Parathyroid adenoma (tissue), 2 donors: ENCODE results near the gene UBXN6.

Experiments
- H2AFZ ChIP-seq: fragments of 300-600 bp; sonication (generic); one replicate; pipeline ENCODE4 v1.7.0; 2017; ENCODE audit warnings: antibody characterized with exemption, mild to moderate bottlenecking
- H3K27ac ChIP-seq: fragments of 300-600 bp; sonication (generic); one replicate; pipeline ENCODE4 v1.7.0; 2017
- H3K27me3 ChIP-seq: fragments of 300-600 bp; sonication (generic); one replicate; pipeline ENCODE4 v1.7.0; 2017; ENCODE audit warnings: low read length; ENCODE audit not compliant: control insufficient read depth, insufficient read depth
- H3K36me3 ChIP-seq: fragments of 300-600 bp; sonication (generic); one replicate; pipeline ENCODE4 v1.7.0; 2017; ENCODE audit warnings: low read length; ENCODE audit not compliant: control insufficient read depth, insufficient read depth
- H3K4me1 ChIP-seq: fragments of 300-600 bp; sonication (generic); one replicate; pipeline ENCODE4 v1.7.0; 2017; ENCODE audit warnings: control low read depth
- H3K4me2 ChIP-seq: fragments of 300-600 bp; sonication (generic); one replicate; pipeline ENCODE4 v1.7.0; 2017; ENCODE audit warnings: low read length
- H3K4me3 ChIP-seq: fragments of 300-600 bp; sonication (generic); one replicate; pipeline ENCODE4 v1.7.0; 2017; ENCODE audit warnings: low read depth, low read length
- H3K79me2 ChIP-seq: fragments of 300-600 bp; sonication (generic); one replicate; pipeline ENCODE4 v1.7.0; 2017; ENCODE audit warnings: control low read depth
- H3K9ac ChIP-seq: fragments of 300-600 bp; sonication (generic); one replicate; pipeline ENCODE4 v1.7.0; 2017; ENCODE audit warnings: mild to moderate bottlenecking
- H3K9me3 ChIP-seq: fragments of 300-600 bp; sonication (generic); one replicate; pipeline ENCODE4 v1.7.0; 2017; ENCODE audit warnings: low read length; ENCODE audit not compliant: control insufficient read depth
- TF ChIP-seq, protein P1 (sequence below): fragments of 300-600 bp; sonication (generic); IDR thresholded peaks from one replicate; pipeline ENCODE4 v1.7.0; 2017; ENCODE audit warnings: antibody characterized with exemption, mild to moderate bottlenecking
- donor health status: primary hyperparathyroidism.

UBXN6 gene

DNA sequence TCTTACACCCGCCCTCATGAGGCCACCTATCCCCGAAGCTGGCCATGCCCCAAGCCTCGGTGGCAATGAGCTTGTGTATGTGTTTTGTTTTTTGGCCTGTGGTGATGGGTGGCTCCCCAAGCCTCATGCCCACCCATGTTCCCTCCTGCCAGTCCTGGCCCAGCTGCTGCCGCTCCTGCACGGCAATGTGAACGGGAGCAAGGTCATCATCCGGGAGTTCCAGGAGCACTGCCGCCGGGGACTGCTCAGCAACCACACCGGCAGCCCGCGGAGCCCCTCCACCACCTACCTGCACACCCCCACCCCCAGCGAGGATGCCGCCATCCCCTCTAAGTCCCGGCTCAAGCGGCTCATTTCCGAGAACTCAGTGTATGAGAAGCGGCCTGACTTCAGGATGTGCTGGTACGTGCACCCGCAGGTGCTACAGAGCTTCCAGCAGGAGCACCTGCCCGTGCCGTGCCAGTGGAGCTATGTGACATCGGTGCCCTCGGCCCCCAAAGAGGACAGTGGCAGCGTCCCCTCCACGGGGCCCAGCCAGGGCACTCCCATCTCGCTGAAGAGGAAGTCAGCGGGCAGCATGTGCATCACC, 24.6 kb downstream of the UBXN6 start:
- Histone ChIP-seq H3K36me3 (no peaks in the 10 kb centered on the region), H3K27me3 (no peaks in the 10 kb centered on the region), H2AFZ (no peak overlapping the region), H3K4me1 (no peaks in the 10 kb centered on the region), H3K4me2 (no peak overlapping the region), H3K9ac (no peak overlapping the region), H3K79me2 (no peaks in the 10 kb centered on the region), H3K9me3 (no peaks in the 10 kb centered on the region), H3K27ac (no peak overlapping the region), H3K4me3 (no peak overlapping the region)
- TF ChIP-seq, protein P1, sequence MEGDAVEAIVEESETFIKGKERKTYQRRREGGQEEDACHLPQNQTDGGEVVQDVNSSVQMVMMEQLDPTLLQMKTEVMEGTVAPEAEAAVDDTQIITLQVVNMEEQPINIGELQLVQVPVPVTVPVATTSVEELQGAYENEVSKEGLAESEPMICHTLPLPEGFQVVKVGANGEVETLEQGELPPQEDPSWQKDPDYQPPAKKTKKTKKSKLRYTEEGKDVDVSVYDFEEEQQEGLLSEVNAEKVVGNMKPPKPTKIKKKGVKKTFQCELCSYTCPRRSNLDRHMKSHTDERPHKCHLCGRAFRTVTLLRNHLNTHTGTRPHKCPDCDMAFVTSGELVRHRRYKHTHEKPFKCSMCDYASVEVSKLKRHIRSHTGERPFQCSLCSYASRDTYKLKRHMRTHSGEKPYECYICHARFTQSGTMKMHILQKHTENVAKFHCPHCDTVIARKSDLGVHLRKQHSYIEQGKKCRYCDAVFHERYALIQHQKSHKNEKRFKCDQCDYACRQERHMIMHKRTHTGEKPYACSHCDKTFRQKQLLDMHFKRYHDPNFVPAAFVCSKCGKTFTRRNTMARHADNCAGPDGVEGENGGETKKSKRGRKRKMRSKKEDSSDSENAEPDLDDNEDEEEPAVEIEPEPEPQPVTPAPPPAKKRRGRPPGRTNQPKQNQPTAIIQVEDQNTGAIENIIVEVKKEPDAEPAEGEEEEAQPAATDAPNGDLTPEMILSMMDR, result no peak

GRCh38 chr19:4431808-4432674, 25.6 kb downstream of the UBXN6 start:
- Histone ChIP-seq H3K27me3 (no peaks in the 10 kb centered on the region), H3K4me2 (no peak overlapping the region), H3K9ac (no peak overlapping the region), H3K36me3 (no peaks in the 10 kb centered on the region), H3K9me3 (no peaks in the 10 kb centered on the region), H3K4me3 (no peak overlapping the region), H3K27ac (no peak overlapping the region), H3K79me2 (no peaks in the 10 kb centered on the region), H2AFZ (no peak overlapping the region), H3K4me1 (no peaks in the 10 kb centered on the region)
- TF ChIP-seq, protein P1, result no peak

DNA sequence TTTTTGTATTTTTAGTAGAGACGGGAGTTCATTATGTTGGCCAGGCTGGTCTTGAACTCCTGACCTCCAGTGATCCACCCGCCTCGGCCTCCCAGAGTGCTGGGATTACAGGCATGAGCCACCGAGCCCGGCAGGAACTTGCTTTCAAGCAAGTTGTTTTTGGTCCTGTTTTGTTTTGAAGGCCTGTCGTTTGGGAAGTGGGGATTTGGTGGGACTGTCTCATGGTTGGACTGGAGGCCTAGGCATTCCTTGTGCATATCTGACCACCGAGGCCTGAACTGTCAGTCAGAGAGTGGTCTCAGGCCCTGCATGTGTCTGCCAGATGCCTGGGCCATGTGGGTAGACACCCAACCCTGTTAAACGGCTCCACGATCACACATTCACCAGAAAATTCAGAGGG, 26.3 kb downstream of the UBXN6 start:
- no peaks in the 10 kb centered on the region for H3K9me3 ChIP-seq
- no peaks in the 10 kb centered on the region for H3K79me2 ChIP-seq
- no peak overlapping the region for H3K4me3 ChIP-seq
- H3K27me3 ChIP-seq, result no peaks in the 10 kb centered on the region
- H3K4me2 ChIP-seq, result no peak overlapping the region
- H3K27ac ChIP-seq, result no peak overlapping the region
- no peaks in the 10 kb centered on the region for H3K36me3 ChIP-seq
- no peak overlapping the region for H2AFZ ChIP-seq
- TF ChIP-seq, protein P1, result no peak
- H3K9ac ChIP-seq, result no peak overlapping the region
- no peaks in the 10 kb centered on the region for H3K4me1 ChIP-seq

DNA sequence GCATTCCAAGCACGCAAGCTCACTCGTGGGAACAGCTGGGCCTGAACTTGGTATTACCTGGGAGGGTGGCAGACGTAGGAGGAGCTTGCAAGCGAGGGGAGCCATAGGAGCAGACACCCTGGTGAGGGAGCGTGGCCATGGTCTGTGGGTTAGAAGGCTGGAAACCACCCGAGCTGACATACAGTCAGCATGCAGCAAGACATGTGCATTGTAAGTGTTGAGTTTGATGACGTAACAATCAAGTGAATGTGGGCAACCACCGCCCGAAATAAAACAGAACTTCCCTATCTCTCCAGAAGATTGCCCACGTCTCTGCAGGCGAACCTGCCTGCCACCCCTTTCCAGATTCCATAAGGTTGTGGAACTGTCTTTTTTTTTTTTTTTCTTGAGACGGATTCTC, 26.8 kb downstream of the UBXN6 start:
- H3K27ac ChIP-seq, result no peak overlapping the region

More for the DNA sequence above, 26.8 kb downstream of the UBXN6 start:
- Histone ChIP-seq H3K9ac (no peak overlapping the region), H3K9me3 (no peaks in the 10 kb centered on the region), H3K79me2 (no peaks in the 10 kb centered on the region), H3K36me3 (no peaks in the 10 kb centered on the region), H3K27me3 (no peaks in the 10 kb centered on the region), H3K4me1 (no peaks in the 10 kb centered on the region), H2AFZ (no peak overlapping the region), H3K4me2 (no peak overlapping the region), H3K4me3 (no peak overlapping the region)
- TF ChIP-seq, protein P1, result no peak
